HG03064 (cell line): ENCODE data around the gene FAM53B.

Experiments
- ATAC-seq: cut with Tn5 transposase; IDR thresholded peaks from one replicate; pipeline ENCODE4 v1.9.1; 2021; ENCODE audit warnings: low read depth; ENCODE audit not compliant: unreplicated experiment

The FAM53B gene

GRCh38 chr10:124711145-124711544, 33.0 kb downstream of the FAM53B start:
- ATAC-seq = no peak

GRCh38 chr10:124710266-124710881, 33.8 kb downstream of the FAM53B start:
- ATAC-seq = no peak

GRCh38 chr10:124709861-124710260, 34.3 kb downstream of the FAM53B start:
- no peak for ATAC-seq

GRCh38 chr10:124708922-124709520, 35.2 kb downstream of the FAM53B start:
- no peak for ATAC-seq

GRCh38 chr10:124708246-124708779, 35.9 kb downstream of the FAM53B start:
- no peak for ATAC-seq

GRCh38 chr10:124707551-124707950, 36.6 kb downstream of the FAM53B start:
- ATAC-seq = no peak

- ATAC-seq = no peak
Measured at GRCh38 chr10:124707144-124707467, 37.1 kb downstream of the FAM53B start.

- no peak for ATAC-seq
Measured at GRCh38 chr10:124706462-124707143, 37.6 kb downstream of the FAM53B start.

- ATAC-seq = no peak
Measured at GRCh38 chr10:124705817-124706461, 38.2 kb downstream of the FAM53B start.

- no peak for ATAC-seq
Measured at GRCh38 chr10:124705381-124705740, 38.8 kb downstream of the FAM53B start.

- ATAC-seq = no peak
Measured at GRCh38 chr10:124704428-124705380, 39.5 kb downstream of the FAM53B start.

GRCh38 chr10:124703778-124704427, 40.3 kb downstream of the FAM53B start:
- ATAC-seq = no peak

- ATAC-seq = no peak
Measured at GRCh38 chr10:124703372-124703771, 40.8 kb downstream of the FAM53B start.

- ATAC-seq = no peak
Measured at GRCh38 chr10:124701881-124702656, 42.1 kb downstream of the FAM53B start.

- ATAC-seq = no peak
Measured at GRCh38 chr10:124701435-124701834, 42.7 kb downstream of the FAM53B start.

- no peak for ATAC-seq
Measured at GRCh38 chr10:124701038-124701365, 43.2 kb downstream of the FAM53B start.

GRCh38 chr10:124700293-124701037, 43.7 kb downstream of the FAM53B start:
- ATAC-seq = no peak

- no peak for ATAC-seq
Measured at GRCh38 chr10:124699471-124700292, 44.5 kb downstream of the FAM53B start.
